Esophagus muscularis mucosa (tissue), 4 donors: ENCODE measurements around the gene DNM3. TPM values are rescaled to one million over a fixed set of nuclear protein-coding genes. Genes with fewer than 3 reads are reported as not detected.

ENCODE experiments used
- DNase-seq: peaks from one replicate; pipeline ENCODE4 v3.0.0-alpha.2; 2017; ENCODE audit errors: extremely low spot score
- H3K27ac ChIP-seq, 4 donors: fragments of 200-600 bp; sonication (generic); replicated peaks in 1 of 4; 1 replicate in 3 of 4; 2 replicates in 1 of 4; pipeline ENCODE4 v1.5.1; 2016 to 2019; ENCODE audit warnings: mild to moderate bottlenecking in 1 of 4
- H3K27me3 ChIP-seq, 4 donors: fragments of 200-600 bp; sonication (generic); one replicate each; pipeline versions ENCODE4 v1.5.1 to v1.6.0; 2016 to 2019
- H3K36me3 ChIP-seq, 4 donors: fragments of 200-600 bp; sonication (generic); one replicate each; pipeline ENCODE4 v1.5.1; 2016 to 2019
- H3K4me1 ChIP-seq, 4 donors: fragments of 200-600 bp; sonication (generic); one replicate each; pipeline ENCODE4 v1.5.1; 2016 to 2019
- H3K4me3 ChIP-seq, 4 donors: fragments of 200-600 bp; sonication (generic); 1 replicate in 2 of 4; 2 replicates in 2 of 4; pipeline ENCODE4 v1.5.1; 2016 to 2019; ENCODE audit warnings: mild to moderate bottlenecking in 4 of 4, moderate library complexity in 1 of 4
- H3K9me3 ChIP-seq, 4 donors: fragments of 200-600 bp; sonication (generic); 1 replicate in 3 of 4; 2 replicates in 1 of 4; pipeline ENCODE4 v1.5.1; 2016 to 2019
- EP300 ChIP-seq: sonication (generic); formaldehyde crosslinking; IDR thresholded peaks from one replicate; pipeline ENCODE4 v1.6.1; 2017; ENCODE audit warnings: antibody characterized with exemption
- POLR2A ChIP-seq: fragments of 450-650 bp; IDR thresholded peaks from one replicate; pipeline ENCODE4 v1.6.1; 2017; ENCODE audit warnings: antibody characterized with exemption, moderate library complexity, mild to moderate bottlenecking, low read depth
- POLR2AphosphoS5 ChIP-seq, 2 donors: sonication (generic); formaldehyde crosslinking; IDR thresholded peaks; one replicate each; pipeline ENCODE4 v1.6.1; 2017; ENCODE audit warnings: antibody characterized with exemption in 2 of 2
- WGBS: methylation state at CpG from one replicate; pipeline ENCODE4 v1.1.5; 2018; 5-methylcytosine and 5-hydroxymethylcytosine counted together
- intact Hi-C: fragments of 100-400 bp; cut with DNase I; formaldehyde crosslinking; loops from one replicate; pipeline ENCODE4 v1.15.1; 2023
- total RNA-seq, 4 donors: library from RNA; depleted of rRNA; stranded (reverse); fragments of >200 nt; gene quantifications; one replicate each; pipeline versions ENCODE4 v1.1.0 to v1.2.1, GENCODE V29; 2016
- TF ChIP-seq, protein P1 (sequence below), 3 experiments: fragments of 200-600 bp in 2 of 3; fragments of 450-650 bp in 1 of 3; sonication (generic) in 2 of 3; IDR thresholded peaks; one replicate each; pipeline ENCODE4 v1.5.1; 2017 to 2019; ENCODE audit warnings: antibody characterized with exemption in 3 of 3, mild to moderate bottlenecking in 2 of 3, moderate library complexity in 1 of 3

Gene DNM3
- total RNA-seq, 4 donors from 2014 or later, result 3.3 to 6.4 (median 3.9) TPM

DNA sequence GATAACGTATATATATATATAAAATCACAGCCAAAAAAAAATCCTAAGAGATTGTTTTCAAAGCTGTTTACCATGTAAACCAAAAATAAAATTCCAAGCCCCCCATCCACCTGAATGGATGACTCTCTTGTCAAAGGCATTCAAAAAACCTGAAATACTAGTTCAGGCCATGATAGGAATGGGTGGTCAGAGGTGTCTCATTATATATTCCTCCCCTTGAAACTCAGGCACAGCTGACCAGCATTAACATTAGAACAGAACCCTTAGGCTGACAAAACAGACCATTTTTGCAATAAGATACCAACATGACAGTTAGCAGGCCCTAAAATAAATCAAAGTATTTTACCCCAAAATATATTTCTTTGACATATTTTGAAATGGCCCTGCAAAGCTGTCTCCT lies 122.5 kb downstream of the DNM3 start:
- no peak for DNase-seq
- intact Hi-C loops, result no loop called here
- 93% methylated on average over 1 of the region's 1 CpG for WGBS

DNA sequence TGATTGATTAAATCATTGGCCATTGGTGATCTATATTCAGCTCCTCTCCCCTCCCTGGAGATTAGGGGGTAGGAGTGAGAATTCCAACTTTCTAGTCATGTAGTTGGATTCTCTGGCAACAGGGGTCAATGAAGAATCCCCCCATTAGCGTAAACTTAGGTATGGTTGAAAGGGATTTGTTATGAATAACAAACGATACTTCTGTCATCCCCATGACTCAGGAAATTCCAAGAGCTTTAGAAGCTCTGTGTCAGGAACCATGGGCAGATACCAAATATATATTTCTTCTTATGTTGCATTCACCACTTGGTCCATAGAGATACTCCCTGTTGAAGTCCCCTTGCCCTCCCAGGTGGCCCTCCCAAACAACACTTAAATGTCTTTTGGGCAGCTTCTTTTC lies 124.5 kb downstream of the DNM3 start:
- no peaks in the 10 kb centered on the region for H3K27me3 ChIP-seq
- no peak for DNase-seq
- intact Hi-C loops, result no loop called here
- 81% methylated on average over 2 of the region's 2 CpGs for WGBS
- H3K27ac ChIP-seq, result no peak overlapping the region
- no peak for TF ChIP-seq POLR2A
- no peak for TF ChIP-seq EP300
- TF ChIP-seq POLR2AphosphoS5 (IDR thresholded peaks at IDR 0.05), result no peak
- TF ChIP-seq, protein P1, sequence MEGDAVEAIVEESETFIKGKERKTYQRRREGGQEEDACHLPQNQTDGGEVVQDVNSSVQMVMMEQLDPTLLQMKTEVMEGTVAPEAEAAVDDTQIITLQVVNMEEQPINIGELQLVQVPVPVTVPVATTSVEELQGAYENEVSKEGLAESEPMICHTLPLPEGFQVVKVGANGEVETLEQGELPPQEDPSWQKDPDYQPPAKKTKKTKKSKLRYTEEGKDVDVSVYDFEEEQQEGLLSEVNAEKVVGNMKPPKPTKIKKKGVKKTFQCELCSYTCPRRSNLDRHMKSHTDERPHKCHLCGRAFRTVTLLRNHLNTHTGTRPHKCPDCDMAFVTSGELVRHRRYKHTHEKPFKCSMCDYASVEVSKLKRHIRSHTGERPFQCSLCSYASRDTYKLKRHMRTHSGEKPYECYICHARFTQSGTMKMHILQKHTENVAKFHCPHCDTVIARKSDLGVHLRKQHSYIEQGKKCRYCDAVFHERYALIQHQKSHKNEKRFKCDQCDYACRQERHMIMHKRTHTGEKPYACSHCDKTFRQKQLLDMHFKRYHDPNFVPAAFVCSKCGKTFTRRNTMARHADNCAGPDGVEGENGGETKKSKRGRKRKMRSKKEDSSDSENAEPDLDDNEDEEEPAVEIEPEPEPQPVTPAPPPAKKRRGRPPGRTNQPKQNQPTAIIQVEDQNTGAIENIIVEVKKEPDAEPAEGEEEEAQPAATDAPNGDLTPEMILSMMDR (IDR thresholded peaks at IDR 0.05), result no peak
- no peaks in the 10 kb centered on the region for H3K9me3 ChIP-seq
- H3K4me3 ChIP-seq, result no peak overlapping the region
- H3K4me1 ChIP-seq, result no peaks in the 10 kb centered on the region
- H3K36me3 ChIP-seq, result no peaks in the 10 kb centered on the region

More for the DNA sequence above, 122.5 kb downstream of the DNM3 start:
- no peaks in the 10 kb centered on the region for H3K36me3 ChIP-seq
- H3K9me3 ChIP-seq, result no peaks in the 10 kb centered on the region
- TF ChIP-seq, protein P1 (IDR thresholded peaks at IDR 0.05), result no peak
- no peak for TF ChIP-seq EP300
- no peaks in the 10 kb centered on the region for H3K4me1 ChIP-seq
- H3K27ac ChIP-seq, result no peak overlapping the region
- no peak overlapping the region for H3K4me3 ChIP-seq
- H3K27me3 ChIP-seq, result no peaks in the 10 kb centered on the region

DNA sequence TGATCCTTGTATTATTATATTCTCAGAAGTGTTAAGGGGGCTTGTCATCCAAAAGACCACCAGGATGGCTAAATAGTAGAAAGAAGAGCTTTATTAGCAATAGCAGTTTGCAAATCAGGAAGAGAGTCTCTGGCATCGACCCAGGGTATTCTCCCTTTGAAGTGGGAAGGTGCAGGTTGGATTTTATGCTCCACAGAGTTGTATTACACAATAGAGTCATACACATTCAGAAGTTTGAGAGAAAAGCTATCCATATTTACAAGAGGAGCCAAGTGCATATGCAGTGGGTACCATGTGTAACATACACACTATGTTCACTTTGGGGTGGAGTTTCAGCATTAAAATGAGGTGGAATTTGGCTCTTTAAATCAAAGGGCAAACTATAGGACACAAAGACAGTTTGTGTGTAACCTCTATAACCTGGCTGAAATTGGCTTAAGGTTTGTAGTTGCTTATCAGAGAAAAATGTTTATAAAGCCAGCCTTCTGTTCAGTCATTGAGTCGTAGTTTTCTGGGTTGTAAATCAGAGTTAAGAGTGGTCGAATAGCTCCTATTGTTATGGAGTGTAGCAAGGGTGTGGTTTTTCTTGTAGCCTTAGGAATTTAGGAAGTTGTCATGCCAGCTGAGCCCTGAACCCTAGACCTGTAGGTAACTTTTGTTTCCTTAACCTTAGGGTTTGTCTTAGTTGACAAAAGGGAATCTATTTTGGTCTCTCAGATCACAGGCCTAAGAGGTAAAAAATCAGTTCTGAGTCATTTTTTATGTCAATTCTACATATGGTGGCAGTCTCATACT lies 125.3 kb downstream of the DNM3 start:
- H3K4me1 ChIP-seq, result no peaks in the 10 kb centered on the region
- no peak for TF ChIP-seq POLR2AphosphoS5 (IDR thresholded peaks at IDR 0.05)
- TF ChIP-seq POLR2A, result no peak
- TF ChIP-seq, protein P1 (IDR thresholded peaks at IDR 0.05), result no peak
- TF ChIP-seq EP300, result no peak
- no peaks in the 10 kb centered on the region for H3K9me3 ChIP-seq
- H3K4me3 ChIP-seq, result no peak overlapping the region
- H3K27me3 ChIP-seq, result no peaks in the 10 kb centered on the region
- WGBS, result 65% methylated on average over 3 of the region's 3 CpGs
- DNase-seq, result no peak
- no peaks in the 10 kb centered on the region for H3K36me3 ChIP-seq
- H3K27ac ChIP-seq, result no peak overlapping the region
- intact Hi-C loops, result no loop called here

DNA sequence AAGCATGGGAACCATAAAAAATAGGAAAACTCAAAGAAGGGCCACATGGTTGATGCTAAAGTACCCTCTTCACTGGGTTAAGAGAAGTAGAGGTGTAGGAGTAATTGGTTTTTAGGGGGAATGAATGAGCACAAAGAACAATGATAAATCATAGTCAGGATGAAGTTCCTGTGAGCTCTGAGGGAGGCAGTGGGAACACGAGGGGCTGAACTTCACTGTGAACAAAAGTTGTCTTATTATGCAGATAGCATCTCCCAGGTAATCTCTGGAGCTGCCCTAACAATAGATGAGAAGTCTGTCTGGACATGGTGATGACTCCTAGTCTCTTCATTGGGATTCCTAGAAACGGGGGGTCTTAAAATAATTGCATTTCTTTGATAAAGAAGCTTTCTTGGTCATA lies 127.9 kb downstream of the DNM3 start:
- no peak for DNase-seq
- Histone ChIP-seq H3K27me3 (no peaks in the 10 kb centered on the region), H3K36me3 (no peaks in the 10 kb centered on the region), H3K4me3 (no peak overlapping the region), H3K4me1 (no peaks in the 10 kb centered on the region), H3K9me3 (no peaks in the 10 kb centered on the region), H3K27ac (no peak overlapping the region)
- 51% methylated on average over 2 of the region's 2 CpGs for WGBS
- TF ChIP-seq POLR2AphosphoS5 (IDR thresholded peaks at IDR 0.05) (no peak), POLR2A (no peak), EP300 (no peak)
- TF ChIP-seq, protein P1 (IDR thresholded peaks at IDR 0.05), result no peak
- intact Hi-C loops, result no loop called here

DNA sequence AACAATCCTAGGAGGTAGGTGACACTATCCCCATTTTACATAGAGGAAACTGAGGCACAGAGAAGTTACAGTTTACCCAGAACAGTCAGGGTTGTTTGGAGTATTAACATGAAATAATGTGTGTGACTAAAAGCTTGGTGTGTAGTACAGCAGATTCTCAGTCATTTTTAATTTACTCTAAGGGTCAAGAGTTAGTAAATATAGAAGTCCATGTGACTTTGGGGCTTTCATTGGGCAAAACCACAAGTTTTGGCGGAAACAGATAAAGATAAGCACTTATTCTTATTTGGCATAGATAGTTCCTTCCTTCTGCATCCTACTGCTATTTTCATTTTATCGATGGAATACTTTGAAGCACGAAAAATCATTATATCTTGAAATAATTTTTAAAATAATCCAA lies 128.5 kb downstream of the DNM3 start:
- H3K36me3 ChIP-seq, result no peaks in the 10 kb centered on the region
- no peak overlapping the region for H3K27ac ChIP-seq
- no peak for TF ChIP-seq POLR2AphosphoS5 (IDR thresholded peaks at IDR 0.05)
- no peaks in the 10 kb centered on the region for H3K4me1 ChIP-seq
- intact Hi-C loops, result no loop called here
- no peak overlapping the region for H3K4me3 ChIP-seq
- H3K27me3 ChIP-seq, result no peaks in the 10 kb centered on the region
- no peak for DNase-seq
- 62% methylated on average over 3 of the region's 3 CpGs for WGBS
- no peaks in the 10 kb centered on the region for H3K9me3 ChIP-seq
